IPS-18c (cell line): ENCODE measurements around the gene TBXA2R.
"Not testable (repeated sequence)": the region's sequence is repeated elsewhere in the genome, so short reads cannot be mapped to it uniquely, and the experiment has no call there.

Source experiments
- H3K4me3 ChIP-seq: 2 replicates; pipeline ENCODE4 v1.7.0; 2013; ENCODE audit warnings: low read depth, mild to moderate bottlenecking, low read length, moderate library complexity; ENCODE audit not compliant: insufficient read depth
- H3K9me3 ChIP-seq: one replicate; pipeline ENCODE4 v1.6.1; 2013; ENCODE audit warnings: mild to moderate bottlenecking, low read length, moderate library complexity; ENCODE audit not compliant: control insufficient read depth, insufficient read depth

TBXA2R gene

GRCh38 chr19:3599776-3600187 is 6.9 kb downstream of the TBXA2R start:
- no peaks in the 10 kb centered on the region for H3K9me3 ChIP-seq
- no peak overlapping the region for H3K4me3 ChIP-seq

GRCh38 chr19:3595521-3596061 is 11.1 kb downstream of the TBXA2R start:
- no peaks in the 10 kb centered on the region for H3K9me3 ChIP-seq
- no peak overlapping the region for H3K4me3 ChIP-seq

GRCh38 chr19:3593156-3593555 is 13.5 kb downstream of the TBXA2R start:
- Histone ChIP-seq H3K9me3 (no peaks in the 10 kb centered on the region), H3K4me3 (no peak overlapping the region)

- no peak overlapping the region for H3K4me3 ChIP-seq
- H3K9me3 ChIP-seq, result no peaks in the 10 kb centered on the region
These were observed 14.6 kb downstream of the TBXA2R start for GRCh38 chr19:3591876-3592613.

GRCh38 chr19:3590991-3591659 is 15.6 kb downstream of the TBXA2R start:
- H3K9me3 ChIP-seq, result no peaks in the 10 kb centered on the region
- H3K4me3 ChIP-seq, result no peak overlapping the region

GRCh38 chr19:3589949-3590348 is 16.7 kb downstream of the TBXA2R start:
- Histone ChIP-seq H3K4me3 (no peak overlapping the region), H3K9me3 (no peaks in the 10 kb centered on the region)

GRCh38 chr19:3589439-3589838 is 17.2 kb downstream of the TBXA2R start:
- H3K9me3 ChIP-seq, result no peaks in the 10 kb centered on the region

GRCh38 chr19:3586707-3587346 is 19.8 kb downstream of the TBXA2R start:
- no peak overlapping the region for H3K4me3 ChIP-seq

More at GRCh38 chr19:3589439-3589838, 17.2 kb downstream of the TBXA2R start:
- H3K4me3 ChIP-seq, result no peak overlapping the region

GRCh38 chr19:3586127-3586626 is 20.5 kb downstream of the TBXA2R start:
- Histone ChIP-seq H3K9me3 (no peaks in the 10 kb centered on the region), H3K4me3 (peak overlapping the region; percentile 49; the same call in 1 of the 2 replicates)

More at GRCh38 chr19:3586707-3587346, 19.8 kb downstream of the TBXA2R start:
- no peaks in the 10 kb centered on the region for H3K9me3 ChIP-seq

GRCh38 chr19:3585301-3586126 is 21.2 kb downstream of the TBXA2R start, which contains the start of gene GIPC3:
GIPC3 (plus strand) TSS chr19:3585478; CDS start chr19:3585598, 120 bp downstream.
- Histone ChIP-seq H3K4me3 (peak within 1 kb of the TSS; percentile 49; the same call in 1 of the 2 replicates), H3K9me3 (no peaks in the 10 kb centered on the region)

GRCh38 chr19:3584036-3584802 is 22.5 kb downstream of the TBXA2R start:
- not testable (repeated sequence) for H3K9me3 ChIP-seq

GRCh38 chr19:3581792-3582191 is 24.9 kb downstream of the TBXA2R start:
- H3K9me3 ChIP-seq, H3K4me3 ChIP-seq: not testable (repeated sequence)

More at GRCh38 chr19:3584036-3584802, 22.5 kb downstream of the TBXA2R start:
- H3K4me3 ChIP-seq, result not testable (repeated sequence)

GRCh38 chr19:3580156-3580934 is 26.3 kb downstream of the TBXA2R start:
- Histone ChIP-seq H3K4me3 (no peak overlapping the region), H3K9me3 (no peaks in the 10 kb centered on the region)

GRCh38 chr19:3578390-3578789 is 28.3 kb downstream of the TBXA2R start:
- H3K9me3 ChIP-seq, result no peaks in the 10 kb centered on the region
- no peak overlapping the region; the same call in 1 of the 2 replicates for H3K4me3 ChIP-seq

- H3K4me3 ChIP-seq, result peak overlapping the region; percentile 51
- H3K9me3 ChIP-seq, result no peaks in the 10 kb centered on the region
These were observed 28.8 kb downstream of the TBXA2R start for GRCh38 chr19:3577723-3578344.
